B cell (primary cell): Measurements from ENCODE around the gene PLG. TPM values are rescaled to one million over a fixed set of nuclear protein-coding genes. Genes with fewer than 3 reads are reported as not detected.
"Not testable (repeated sequence)": the region's sequence is repeated elsewhere in the genome, so short reads cannot be mapped to it uniquely, and the experiment has no call there.

ENCODE experiments used
- ATAC-seq: fragments of 200-7000 bp; cut with Tn5 transposase; one replicate; pipeline ENCODE4 v1.10.0; 2021; ENCODE audit warnings: low read depth, mild to moderate bottlenecking, moderate number of reproducible peaks, moderate library complexity
- CTCF ChIA-PET: fragments of 350-600 bp; sonication (Branson Sonifier 250); formaldehyde crosslinking; loops from one replicate; lab custom pipeline; 2021; ENCODE audit warnings: antibody characterized with exemption, inconsistent platforms; lab: Charles Lee
- POLR2A ChIA-PET: fragments of 350-600 bp; sonication (Branson Sonifier 250); formaldehyde crosslinking; loops from one replicate; lab custom pipeline; 2021; ENCODE audit warnings: antibody characterized with exemption; lab: Charles Lee
- DNase-seq: peaks from one replicate; pipeline ENCODE4 v3.0.0; 2013
- H2AFZ ChIP-seq: 2 replicates; pipeline ENCODE4 v1.6.1; 2012; ENCODE audit warnings: mild to moderate bottlenecking, low read depth, low read length; ENCODE audit not compliant: insufficient read depth, poor library complexity, severe bottlenecking
- H3K27ac ChIP-seq, 2 donors: 1 replicate in 1 of 2; 2 replicates in 1 of 2; pipeline ENCODE4 v1.5.1; 2012 to 2013; ENCODE audit warnings: low read length in 2 of 2, mild to moderate bottlenecking in 2 of 2, moderate library complexity in 1 of 2
- H3K27me3 ChIP-seq, 4 experiments: fragments of 200-600 bp in 1 of 4; sonication (generic) in 1 of 4; replicated peaks in 1 of 4; 1 replicate in 2 of 4; 2 replicates in 2 of 4; pipeline versions ENCODE4 v1.6.1 to v1.7.0; 2013 to 2016; ENCODE audit warnings: low read length in 3 of 4, mild to moderate bottlenecking in 2 of 4, mixed read lengths in 1 of 4, moderate library complexity in 1 of 4; ENCODE audit not compliant: insufficient read depth in 4 of 4, control insufficient read depth in 3 of 4; ENCODE audit errors: control extremely low read depth in 1 of 4
- H3K36me3 ChIP-seq, 2 experiments: replicated peaks in 1 of 2; 1 replicate in 1 of 2; 2 replicates in 1 of 2; pipeline versions ENCODE4 v1.6.1 to v1.7.1; 2013; ENCODE audit warnings: low read length in 1 of 2; ENCODE audit not compliant: insufficient read depth in 2 of 2, control insufficient read depth in 1 of 2; ENCODE audit errors: control extremely low read depth in 1 of 2, extremely low read depth in 1 of 2
- H3K4me1 ChIP-seq, 2 donors: fragments of 200-600 bp in 1 of 2; sonication (generic) in 1 of 2; 1 replicate in 1 of 2; 2 replicates in 1 of 2; pipeline versions ENCODE4 v1.5.1 to v1.6.1; 2013 to 2017; ENCODE audit warnings: low read length in 2 of 2; ENCODE audit not compliant: control insufficient read depth in 2 of 2, insufficient read depth in 2 of 2
- H3K4me2 ChIP-seq: replicated peaks from 2 replicates; pipeline ENCODE3; 2012; ENCODE audit warnings: mild to moderate bottlenecking, low read depth, low read length; ENCODE audit not compliant: poor library complexity, severe bottlenecking
- H3K4me3 ChIP-seq, 5 experiments: fragments of 200-600 bp in 1 of 5; sonication (generic) in 1 of 5; 1 replicate in 3 of 5; 2 replicates in 2 of 5; pipeline versions ENCODE4 v1.5.1 to v1.7.0; 2011 to 2016; ENCODE audit warnings: low read length in 4 of 5, mild to moderate bottlenecking in 4 of 5, low read depth in 2 of 5, control low read depth in 1 of 5, moderate library complexity in 1 of 5; ENCODE audit not compliant: insufficient read depth in 1 of 5; ENCODE audit errors: control extremely low read depth in 1 of 5, extremely low read depth in 1 of 5
- H3K79me2 ChIP-seq: fragments of 200-600 bp; sonication (generic); one replicate; pipeline ENCODE4 v1.6.0; 2016; ENCODE audit warnings: low read length; ENCODE audit not compliant: control insufficient read depth, insufficient read depth
- H3K9ac ChIP-seq: fragments of 200-600 bp; sonication (generic); 2 replicates; pipeline ENCODE4 v1.6.1; 2017; ENCODE audit warnings: mild to moderate bottlenecking, low read length, moderate library complexity
- H3K9me3 ChIP-seq, 3 donors: one replicate each; pipeline versions ENCODE4 v1.6.1 to v1.7.1; 2013; ENCODE audit warnings: low read length in 2 of 3; ENCODE audit not compliant: control insufficient read depth in 2 of 3, insufficient read depth in 1 of 3; ENCODE audit errors: control extremely low read depth in 1 of 3
- H4K20me1 ChIP-seq: 2 replicates; pipeline ENCODE4 v1.6.0; 2012; ENCODE audit warnings: mild to moderate bottlenecking, low read length; ENCODE audit not compliant: insufficient read depth, control insufficient read depth, poor library complexity, severe bottlenecking
- H3K27ac Mint-ChIP-seq: one replicate; pipeline ENCODE4 v1.8.0; 2021; ENCODE audit warnings: mixed read lengths
- H3K27me3 Mint-ChIP-seq: one replicate; pipeline ENCODE4 v1.8.0; 2021; ENCODE audit warnings: mixed read lengths
- H3K4me1 Mint-ChIP-seq: one replicate; pipeline ENCODE4 v1.8.0; 2021; ENCODE audit warnings: mixed read lengths
- H3K4me3 Mint-ChIP-seq: one replicate; pipeline ENCODE4 v1.8.0; 2021; ENCODE audit warnings: mixed read lengths
- H3K9me3 Mint-ChIP-seq: one replicate; pipeline ENCODE4 v1.8.0; 2022; ENCODE audit warnings: mixed read lengths; ENCODE audit not compliant: insufficient read depth
- WGBS: methylation state at CpG from one replicate; pipeline ENCODE4 v1.1.5; 2013; ENCODE audit warnings: missing lambda C conversion rate; ENCODE audit not compliant: insufficient coverage; 5-methylcytosine and 5-hydroxymethylcytosine counted together
- intact Hi-C: fragments of 100-400 bp; cut with micrococcal nuclease; formaldehyde crosslinking; loops from one replicate; pipeline ENCODE4 v1.10.0; 2022
- polyA plus RNA-seq: library from polyadenylated mRNA; depleted of rRNA; stranded (reverse); fragments of >200 nt; gene quantifications from 2 replicates; pipeline ENCODE4 v1.2.3, GENCODE V29; 2012
- total RNA-seq, 2 donors: library from RNA; stranded (reverse); fragments of 120-200 nt in 1 of 2; gene quantifications; 1 replicate in 1 of 2; 2 replicates in 1 of 2; pipeline versions ENCODE4 v1.2.3 to v1.2.4, GENCODE V29; 2013 to 2022
- TF ChIP-seq, protein P1 (sequence below): fragments of 200-600 bp; IDR thresholded peaks from one replicate; pipeline ENCODE4 v1.8.0; 2022; ENCODE audit warnings: antibody characterized with exemption, mild to moderate bottlenecking

The PLG gene
- total and polyA plus RNA-seq, 2 donors (not counting 1 experiment from before 2014, with no cell fraction given), result 0.32 TPM; not detected in 1

DNA sequence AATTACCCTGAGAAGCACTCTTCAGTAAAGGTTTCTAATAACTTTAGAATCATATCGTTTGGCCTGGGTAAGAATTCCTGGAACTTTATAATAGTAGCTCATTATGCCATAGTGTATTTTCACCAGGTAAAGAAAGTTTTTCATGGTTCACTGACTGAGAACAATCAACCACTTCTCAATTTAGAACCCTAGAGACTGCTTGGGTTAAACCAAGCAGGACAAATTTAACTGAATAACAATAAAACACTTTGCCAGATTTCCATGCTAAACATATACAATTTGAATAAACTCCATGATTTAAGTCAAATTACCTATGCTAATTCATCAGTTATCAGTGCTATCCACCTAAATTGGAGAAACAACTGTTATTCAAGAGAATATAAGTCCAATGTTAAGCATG, 99.4 kb downstream of the PLG start:
- DNase-seq (no peak), ATAC-seq (no peak)
- H3K9ac ChIP-seq, result no peak overlapping the region
- no peak overlapping the region for H3K4me2 ChIP-seq
- H3K79me2 ChIP-seq, result no peaks in the 10 kb centered on the region
- Mint-ChIP-seq H3K4me3 (no peak overlapping the region), H3K27ac (no peak overlapping the region), H3K9me3 (no peaks in the 10 kb centered on the region), H3K27me3 (peaks cover 3% of the 10 kb centered on the region), H3K4me1 (no peaks in the 10 kb centered on the region)
- H2AFZ ChIP-seq, result no peak overlapping the region
- ChIA-PET POLR2A (no interaction called here), CTCF (no interaction called here)
- TF ChIP-seq, protein P1, sequence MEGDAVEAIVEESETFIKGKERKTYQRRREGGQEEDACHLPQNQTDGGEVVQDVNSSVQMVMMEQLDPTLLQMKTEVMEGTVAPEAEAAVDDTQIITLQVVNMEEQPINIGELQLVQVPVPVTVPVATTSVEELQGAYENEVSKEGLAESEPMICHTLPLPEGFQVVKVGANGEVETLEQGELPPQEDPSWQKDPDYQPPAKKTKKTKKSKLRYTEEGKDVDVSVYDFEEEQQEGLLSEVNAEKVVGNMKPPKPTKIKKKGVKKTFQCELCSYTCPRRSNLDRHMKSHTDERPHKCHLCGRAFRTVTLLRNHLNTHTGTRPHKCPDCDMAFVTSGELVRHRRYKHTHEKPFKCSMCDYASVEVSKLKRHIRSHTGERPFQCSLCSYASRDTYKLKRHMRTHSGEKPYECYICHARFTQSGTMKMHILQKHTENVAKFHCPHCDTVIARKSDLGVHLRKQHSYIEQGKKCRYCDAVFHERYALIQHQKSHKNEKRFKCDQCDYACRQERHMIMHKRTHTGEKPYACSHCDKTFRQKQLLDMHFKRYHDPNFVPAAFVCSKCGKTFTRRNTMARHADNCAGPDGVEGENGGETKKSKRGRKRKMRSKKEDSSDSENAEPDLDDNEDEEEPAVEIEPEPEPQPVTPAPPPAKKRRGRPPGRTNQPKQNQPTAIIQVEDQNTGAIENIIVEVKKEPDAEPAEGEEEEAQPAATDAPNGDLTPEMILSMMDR, result no peak
- no peak overlapping the region for H3K27ac ChIP-seq
- no peaks in the 10 kb centered on the region for H3K27me3 ChIP-seq
- peaks cover 0 to 13% (median 3%) of the 10 kb centered on the region in 3 donors for H3K9me3 ChIP-seq
- intact Hi-C loops, result no loop called here
- H4K20me1 ChIP-seq, result no peaks in the 10 kb centered on the region
- H3K4me3 ChIP-seq, result no peak overlapping the region
- no peaks in the 10 kb centered on the region for H3K36me3 ChIP-seq
- no peaks in the 10 kb centered on the region for H3K4me1 ChIP-seq
- no CpG with 5 or more reads among the region's 1 CpG for WGBS

GRCh38 chr6:160802049-160802448, 100.0 kb downstream of the PLG start:
- ATAC-seq, H3K9ac ChIP-seq, intact Hi-C loops, POLR2A ChIA-PET, H3K36me3 ChIP-seq, H3K4me1 ChIP-seq, H3K27me3 Mint-ChIP-seq, H3K27ac Mint-ChIP-seq, H3K4me2 ChIP-seq, H3K4me3 Mint-ChIP-seq, H4K20me1 ChIP-seq, DNase-seq, CTCF ChIA-PET, H3K27ac ChIP-seq, H3K9me3 Mint-ChIP-seq, H3K4me1 Mint-ChIP-seq, H2AFZ ChIP-seq, H3K27me3 ChIP-seq, H3K4me3 ChIP-seq, H3K79me2 ChIP-seq: not testable (repeated sequence)
- 90% methylated on average over 2 of the region's 3 CpGs for WGBS
- H3K9me3 ChIP-seq, result peaks cover 0 to 13% (median 3%) of the 10 kb centered on the region in 3 donors

Other genes starting within 250 kb of the PLG start
- not detected in 2 replicates for gene LPA, start 38.0 kb upstream of the PLG start, total RNA-seq
- not detected in 2 replicates for gene LPA, start 38.0 kb upstream of the PLG start, polyA plus RNA-seq